D721Med (cell line): ENCODE measurements around the gene NXPH1.

Experiments used
- DNase-seq: peaks from one replicate; pipeline ENCODE4 v3.0.0; 2011; ENCODE audit warnings: low spot score; ENCODE audit not compliant: insufficient read length
- FAIRE-seq: peaks from 2 replicates; lab custom pipeline; 2011; peaks lifted over from hg19 to GRCh38; lab: Jason Lieb, UNC
- TF ChIP-seq, protein P1 (sequence below): IDR thresholded peaks from 2 replicates; pipeline ENCODE4 v1.5.1; 2012; ENCODE audit warnings: mild to moderate bottlenecking, control low read depth; ENCODE audit not compliant: insufficient read depth; ENCODE audit errors: missing control alignments

NXPH1 gene

DNA sequence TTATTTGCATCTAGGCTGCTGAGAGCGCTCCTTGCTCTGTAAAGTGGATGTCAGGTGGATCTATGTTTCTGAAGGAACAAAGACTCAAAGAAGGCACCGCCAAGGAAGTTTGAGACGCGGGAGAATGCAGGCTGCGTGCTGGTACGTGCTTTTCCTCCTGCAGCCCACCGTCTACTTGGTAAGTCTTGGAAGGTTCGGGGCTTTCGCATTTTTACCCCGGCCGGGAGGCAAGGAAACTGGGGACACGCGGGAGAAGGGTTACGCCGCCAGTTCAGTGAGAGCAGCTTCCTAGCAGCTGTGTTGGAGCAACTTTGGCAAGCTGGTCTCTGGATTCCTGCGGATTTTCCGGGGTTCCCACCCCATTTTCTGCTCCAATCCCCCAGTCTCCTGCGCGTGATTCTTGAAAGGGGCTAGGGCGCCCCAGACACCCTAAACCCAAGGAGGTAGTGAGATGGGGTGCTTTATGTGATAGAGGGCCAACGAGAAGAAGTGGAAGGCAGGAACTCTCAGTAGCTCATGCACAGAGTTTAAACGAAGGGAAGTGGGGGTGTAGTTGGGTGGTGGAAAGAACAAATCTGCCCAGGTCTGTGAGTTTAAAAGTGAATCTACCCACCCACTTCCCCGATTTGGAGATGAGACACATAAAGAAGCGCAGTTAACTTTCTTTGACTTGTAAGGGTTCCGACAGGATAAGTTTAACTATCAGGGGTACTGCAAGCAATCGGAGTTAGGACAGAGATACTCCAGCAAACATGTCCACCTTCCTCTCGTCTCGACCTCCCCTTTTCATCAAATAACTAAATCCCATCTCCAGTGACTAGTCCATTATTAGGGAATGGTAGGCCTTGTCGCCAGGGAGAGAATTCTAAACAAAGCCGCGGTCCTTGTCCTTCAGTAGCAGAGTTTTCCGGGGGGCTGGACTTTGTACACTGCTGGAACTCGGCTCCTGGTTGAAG, 2.5 kb downstream of the NXPH1 start:
- FAIRE-seq: no peak
- DNase-seq: no peak
- TF ChIP-seq, protein P1, sequence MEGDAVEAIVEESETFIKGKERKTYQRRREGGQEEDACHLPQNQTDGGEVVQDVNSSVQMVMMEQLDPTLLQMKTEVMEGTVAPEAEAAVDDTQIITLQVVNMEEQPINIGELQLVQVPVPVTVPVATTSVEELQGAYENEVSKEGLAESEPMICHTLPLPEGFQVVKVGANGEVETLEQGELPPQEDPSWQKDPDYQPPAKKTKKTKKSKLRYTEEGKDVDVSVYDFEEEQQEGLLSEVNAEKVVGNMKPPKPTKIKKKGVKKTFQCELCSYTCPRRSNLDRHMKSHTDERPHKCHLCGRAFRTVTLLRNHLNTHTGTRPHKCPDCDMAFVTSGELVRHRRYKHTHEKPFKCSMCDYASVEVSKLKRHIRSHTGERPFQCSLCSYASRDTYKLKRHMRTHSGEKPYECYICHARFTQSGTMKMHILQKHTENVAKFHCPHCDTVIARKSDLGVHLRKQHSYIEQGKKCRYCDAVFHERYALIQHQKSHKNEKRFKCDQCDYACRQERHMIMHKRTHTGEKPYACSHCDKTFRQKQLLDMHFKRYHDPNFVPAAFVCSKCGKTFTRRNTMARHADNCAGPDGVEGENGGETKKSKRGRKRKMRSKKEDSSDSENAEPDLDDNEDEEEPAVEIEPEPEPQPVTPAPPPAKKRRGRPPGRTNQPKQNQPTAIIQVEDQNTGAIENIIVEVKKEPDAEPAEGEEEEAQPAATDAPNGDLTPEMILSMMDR: no peak

DNA sequence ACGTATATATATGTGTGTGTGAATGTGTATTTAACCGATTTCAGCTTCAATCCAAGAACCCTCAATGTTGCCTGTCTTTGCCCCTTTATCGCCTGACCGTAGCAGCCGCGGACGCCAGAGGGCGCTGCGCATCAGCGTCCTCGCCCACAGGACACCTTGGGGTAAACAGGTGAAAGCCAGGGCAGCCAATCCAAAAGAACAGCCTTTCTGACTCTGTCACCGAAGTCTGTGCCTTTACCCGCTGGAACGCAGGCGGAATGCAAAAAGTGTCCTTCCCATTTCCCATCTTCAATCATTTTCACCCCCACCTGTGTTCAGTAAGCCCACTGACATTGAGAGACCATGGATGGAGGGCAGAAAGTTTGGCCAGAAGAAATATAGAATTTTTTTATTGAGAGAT, 3.6 kb downstream of the NXPH1 start:
- DNase-seq (peak; percentile 72), FAIRE-seq (peak; percentile 61)
- TF ChIP-seq, protein P1: peak; percentile 96

DNA sequence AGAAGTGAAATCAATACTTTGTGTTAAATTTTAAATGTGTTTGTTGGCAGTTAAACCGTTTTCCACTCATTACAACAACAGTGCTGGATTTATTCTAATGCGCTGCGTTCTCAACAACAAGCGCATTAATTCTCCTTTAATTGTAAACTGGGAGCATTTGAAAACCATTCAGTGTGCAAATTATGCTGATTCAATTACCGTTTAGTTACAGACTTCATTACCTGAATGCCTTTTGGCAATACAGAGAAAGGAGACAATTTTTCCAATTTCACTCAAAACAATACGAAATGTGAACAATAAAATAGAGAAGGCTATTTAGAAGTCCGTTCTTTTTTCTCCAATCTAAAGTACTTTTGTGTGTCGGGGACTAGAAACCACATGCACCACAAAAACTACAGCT, 4.2 kb downstream of the NXPH1 start:
- TF ChIP-seq, protein P1: no peak
- DNase-seq (no peak), FAIRE-seq (no peak)

DNA sequence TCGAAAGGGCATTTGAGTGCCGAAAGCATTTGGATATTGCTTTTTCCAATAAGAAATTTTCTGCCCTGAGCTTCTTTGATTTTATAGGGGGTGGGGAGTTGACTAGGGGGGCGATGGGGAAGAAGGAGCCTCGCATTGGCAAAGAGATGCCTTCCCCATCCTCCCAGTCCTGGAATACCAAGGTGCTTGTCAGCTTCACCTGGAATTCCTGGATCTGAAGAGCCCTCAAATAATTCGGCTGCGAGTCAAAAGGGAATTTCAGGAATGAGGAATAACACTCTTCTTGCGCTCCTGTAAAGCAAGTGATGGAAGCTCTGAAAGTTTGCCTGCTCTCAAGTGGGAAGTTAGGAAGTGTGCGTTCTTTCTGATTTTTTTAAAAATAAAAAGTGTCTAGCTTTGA, 7.3 kb downstream of the NXPH1 start:
- FAIRE-seq (no peak), DNase-seq (no peak)
- TF ChIP-seq, protein P1: no peak

DNA sequence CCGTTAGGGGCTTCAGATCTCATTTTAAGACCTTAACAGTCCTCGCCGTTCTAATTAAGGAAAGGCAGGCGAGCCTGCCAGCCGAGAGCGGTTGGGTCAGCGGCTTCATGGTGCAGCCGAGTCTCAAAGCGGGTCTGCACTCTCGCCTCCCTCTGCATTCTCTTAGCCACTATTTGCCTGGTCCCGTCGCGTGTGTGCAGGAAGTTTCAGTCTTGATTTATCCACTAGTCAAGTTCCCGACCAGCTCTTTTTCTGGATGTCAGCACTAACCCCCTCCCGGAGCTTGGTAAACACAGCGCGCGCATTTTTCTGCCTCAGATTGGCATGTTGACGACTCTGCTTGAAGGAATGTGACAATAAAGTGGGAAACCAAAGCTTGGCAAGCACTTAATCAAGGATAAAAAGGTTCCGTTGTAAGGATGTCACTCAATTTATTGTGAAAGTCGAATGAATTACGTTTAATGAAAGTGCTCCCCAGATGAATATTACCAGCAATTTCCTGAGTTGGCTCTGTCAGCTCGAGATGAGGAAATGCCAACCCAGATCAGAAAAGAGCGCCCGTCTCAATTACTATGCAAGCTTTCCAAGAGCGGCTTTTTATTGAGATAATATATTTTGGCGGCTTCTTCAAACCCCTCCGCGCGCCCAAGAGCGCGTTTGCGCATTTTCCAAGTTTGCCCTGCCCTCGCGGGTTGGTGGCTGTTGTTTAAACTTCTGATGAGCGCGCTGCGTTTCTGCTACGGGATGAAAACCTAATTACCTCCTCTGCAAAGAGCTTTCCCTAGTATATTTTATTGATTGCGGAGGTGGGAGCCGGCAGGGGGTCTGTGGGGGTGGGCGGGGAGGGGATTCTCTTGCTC, 7.9 kb downstream of the NXPH1 start:
- DNase-seq (no peak), FAIRE-seq (no peak)
- TF ChIP-seq, protein P1: no peak

DNA sequence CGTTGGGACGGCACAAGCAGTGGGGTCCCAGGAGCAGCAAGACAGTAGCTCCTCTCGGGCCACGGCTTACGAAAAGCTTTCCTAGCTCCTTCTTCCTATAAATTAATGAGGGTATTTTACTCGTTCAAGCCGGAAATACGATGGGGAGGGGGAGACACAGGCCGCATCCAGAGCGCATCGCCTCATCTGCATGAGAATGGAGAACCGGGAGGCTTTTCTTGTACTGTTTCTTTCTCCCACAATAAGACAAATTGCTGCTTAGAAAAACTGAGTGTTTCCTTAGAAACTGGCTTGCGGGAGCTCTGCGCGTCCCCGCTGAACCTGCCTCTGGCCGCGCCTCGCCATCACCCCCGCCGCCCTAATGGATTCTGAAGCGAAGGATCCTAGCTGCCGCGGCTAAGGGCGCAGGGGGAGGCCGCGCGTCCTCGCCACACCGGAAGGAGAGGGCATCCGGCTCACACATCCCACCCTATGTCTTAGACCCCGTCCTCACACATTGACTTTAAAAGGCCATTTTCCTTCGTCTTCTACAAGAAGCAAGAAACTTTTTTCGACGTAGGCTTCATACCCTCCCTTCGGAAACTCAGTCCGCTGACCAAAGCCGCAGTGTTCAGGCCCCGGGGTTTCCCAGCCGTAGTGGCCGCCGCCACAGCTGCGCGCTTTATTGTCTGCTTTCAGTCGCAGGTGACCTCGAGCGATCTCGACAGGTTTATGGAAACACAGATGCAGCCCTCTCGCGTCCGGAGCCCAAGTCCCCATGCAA, 8.8 kb downstream of the NXPH1 start:
- FAIRE-seq (no peak), DNase-seq (no peak)
- TF ChIP-seq, protein P1: no peak
